ENCODE data around the gene CERKL.
A peak's percentile ranks its signal among the peaks of the same experiment; 100 is the strongest.

CERKL gene

GRCh38 chr2:181573140-181573736, 83.7 kb downstream of the CERKL start:
- DNase-seq: no peak

GRCh38 chr2:181570833-181571661, 85.9 kb downstream of the CERKL start:
- DNase-seq: no peak

GRCh38 chr2:181570059-181570458, 86.8 kb downstream of the CERKL start:
- DNase-seq: no peak

- DNase-seq: peak; percentile 26
Measured at GRCh38 chr2:181566334-181567032, 90.4 kb downstream of the CERKL start.

- no peak for DNase-seq
Measured at GRCh38 chr2:181563101-181563692, 93.7 kb downstream of the CERKL start.

GRCh38 chr2:181558371-181558770, 98.5 kb downstream of the CERKL start:
- no peak for DNase-seq

- no peak for DNase-seq
Measured at GRCh38 chr2:181554061-181554830, 102.7 kb downstream of the CERKL start.

GRCh38 chr2:181553244-181553643, 103.7 kb downstream of the CERKL start:
- no peak for DNase-seq

- no peak for DNase-seq
Measured at GRCh38 chr2:181552808-181553207, 104.1 kb downstream of the CERKL start.

- DNase-seq: no peak
Measured at GRCh38 chr2:181546086-181546485, 110.8 kb downstream of the CERKL start.

GRCh38 chr2:181542170-181542569, 114.7 kb downstream of the CERKL start:
- DNase-seq: no peak

- DNase-seq: no peak
Measured at GRCh38 chr2:181540421-181540820, 116.5 kb downstream of the CERKL start.

- no peak for DNase-seq
Measured at GRCh38 chr2:181536730-181537129, 120.2 kb downstream of the CERKL start.

DNA sequence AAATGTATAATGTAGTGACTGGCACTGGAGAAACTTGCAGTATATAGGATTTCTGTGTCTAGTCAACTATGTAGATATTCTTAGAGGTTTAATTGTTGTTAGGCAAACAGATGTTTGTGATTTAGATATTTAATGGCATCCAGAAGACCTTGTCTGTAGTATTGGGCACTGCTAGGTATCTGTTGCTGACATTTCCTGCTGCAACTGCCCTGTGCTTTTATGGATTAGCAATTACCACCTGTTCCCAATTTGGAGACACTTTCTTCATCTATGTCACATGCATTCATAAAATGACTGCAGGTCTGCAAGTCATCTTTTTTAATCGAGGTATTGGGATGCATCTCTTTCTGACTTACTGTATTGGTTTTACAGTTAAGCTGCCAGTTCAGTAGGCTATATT, 128.5 kb downstream of the CERKL start:
- DNase-seq: no peak

DNA sequence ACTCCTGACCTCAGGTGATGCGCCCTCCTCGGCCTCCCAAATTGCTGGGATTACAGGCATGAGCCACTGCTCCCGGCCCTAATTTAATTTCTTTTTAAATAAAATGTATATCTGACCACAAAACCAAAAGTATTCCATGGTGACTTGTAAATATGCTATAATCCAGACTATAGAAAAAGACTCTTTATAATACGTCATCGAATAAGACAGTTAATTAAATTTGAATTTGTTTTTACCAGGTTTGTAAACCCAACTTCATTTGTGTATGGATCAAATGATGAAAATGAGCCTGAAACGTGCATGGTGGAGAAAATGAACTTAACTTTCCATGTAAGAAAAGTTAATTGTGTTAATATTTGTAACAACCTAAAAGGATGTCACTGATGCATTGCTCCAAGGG, 129.8 kb downstream of the CERKL start:
- no peak for DNase-seq

DNA sequence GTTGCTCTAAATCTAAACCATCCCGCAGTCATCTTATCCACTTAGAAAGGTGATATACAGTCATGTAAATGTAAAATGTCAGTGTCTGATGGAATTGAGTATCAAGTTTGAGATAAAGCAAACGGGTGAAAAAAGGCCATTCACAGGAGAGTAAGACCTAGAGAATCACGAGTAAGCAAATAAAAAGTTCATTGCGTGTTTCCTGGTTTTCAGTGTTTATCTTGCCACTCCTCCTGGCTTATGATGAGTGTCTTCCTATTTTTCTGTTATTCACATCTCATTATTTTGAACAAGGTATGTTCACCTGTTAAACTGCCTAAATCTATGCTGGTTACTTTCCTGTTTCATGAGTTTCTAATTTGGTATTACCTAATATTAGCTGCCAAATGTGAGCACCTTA, 130.9 kb downstream of the CERKL start:
- DNase-seq: no peak

DNA sequence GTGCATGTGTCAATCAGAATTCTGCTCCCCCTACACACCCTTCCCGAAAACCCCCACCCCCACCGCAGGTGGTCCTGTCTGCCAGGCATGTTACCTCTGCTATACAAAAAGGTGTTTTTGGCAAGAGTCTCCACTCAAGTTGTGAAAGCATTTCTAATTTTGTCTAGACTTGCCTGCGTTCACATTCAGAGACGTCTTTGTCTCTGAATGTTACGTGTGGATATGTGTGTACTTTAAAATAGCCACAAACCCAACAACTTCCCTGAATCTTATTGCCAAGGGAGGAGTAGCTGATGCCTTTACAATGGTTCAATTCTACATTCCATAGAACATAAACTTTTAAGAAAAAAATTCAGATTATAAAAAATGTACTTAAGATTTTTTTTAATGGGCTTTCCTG, 133.1 kb downstream of the CERKL start:
- no peak for DNase-seq

DNA sequence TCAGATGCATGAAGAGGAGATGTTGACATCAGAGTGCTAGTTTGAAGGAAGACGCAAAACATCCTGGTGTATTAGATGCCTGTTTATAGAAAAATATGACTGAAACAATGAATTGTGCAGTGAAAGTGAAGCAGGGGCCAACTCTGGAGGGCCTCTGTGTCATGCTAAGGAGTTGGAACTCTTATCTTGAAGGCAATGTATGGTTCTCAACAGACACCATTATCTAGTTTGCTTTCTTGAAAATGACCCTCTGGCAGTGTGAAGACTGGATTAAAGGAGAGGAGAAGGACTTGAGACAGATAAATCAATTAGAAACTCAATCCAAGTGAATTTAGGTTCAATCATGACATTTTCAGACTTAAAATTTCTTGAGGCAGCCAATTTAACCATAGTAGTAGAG, 136.7 kb downstream of the CERKL start:
- DNase-seq: no peak

DNA sequence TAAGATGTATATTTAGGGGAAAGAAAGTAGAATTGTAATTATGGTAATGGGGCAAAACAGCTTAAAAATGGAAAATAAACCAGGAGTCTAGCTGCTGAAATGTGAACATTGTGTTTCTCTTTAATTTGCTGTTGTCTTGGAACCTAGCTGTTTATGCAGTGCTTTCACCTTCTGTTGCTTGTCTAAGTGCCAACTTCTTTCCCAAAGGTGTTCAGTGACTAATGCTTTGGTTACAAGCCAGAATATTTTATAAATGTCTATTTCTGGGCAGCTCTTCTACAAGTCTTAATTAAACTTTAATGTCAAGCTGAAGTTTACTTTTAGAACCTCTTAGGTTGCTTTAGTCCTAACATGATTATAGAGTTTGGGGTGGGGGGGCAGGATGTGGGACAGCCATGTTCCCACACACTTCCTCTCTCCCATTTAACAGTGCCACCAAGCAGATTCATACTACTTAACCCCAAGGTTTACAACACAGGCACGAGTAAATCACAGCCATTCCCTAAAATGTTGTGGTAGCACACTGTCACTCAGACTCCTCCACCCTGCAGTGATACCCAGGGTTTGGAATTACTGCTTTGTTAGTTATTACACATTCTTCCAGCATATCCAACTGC, 139.1 kb downstream of the CERKL start:
- DNase-seq: peak; percentile 19

GRCh38 chr2:181516992-181517391, 139.9 kb downstream of the CERKL start:
- DNase-seq: no peak

DNA sequence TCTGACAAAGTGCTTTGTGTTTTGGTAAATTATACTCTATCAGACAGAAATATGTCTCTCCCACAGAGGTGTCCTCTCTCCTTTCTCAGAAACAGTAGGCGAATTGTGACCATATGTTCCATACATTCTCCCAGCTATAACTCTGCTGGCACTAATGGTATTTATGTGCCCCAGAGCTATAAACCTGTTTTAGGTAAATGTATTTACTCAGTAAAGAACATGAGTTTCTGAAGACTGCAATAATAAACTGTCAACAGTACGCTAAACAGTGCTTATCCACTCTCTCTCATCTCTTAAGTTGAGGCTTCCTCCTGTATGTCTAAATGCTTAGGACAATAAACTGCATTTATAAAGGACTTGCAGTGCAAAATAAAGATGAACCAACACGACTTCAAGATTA, 141.2 kb downstream of the CERKL start:
- no peak for DNase-seq

- DNase-seq: no peak
Measured at GRCh38 chr2:181500201-181500600, 156.7 kb downstream of the CERKL start.

Data from femur (tissue), 1 donor.